T47D (cell line): Measurements from ENCODE around the gene CAMK2G.
"Not testable (repeated sequence)": the region's sequence is repeated elsewhere in the genome, so short reads cannot be mapped to it uniquely, and the experiment has no call there.

Source experiments
- DNase-seq, 2 experiments: peaks; one replicate each; pipeline versions ENCODE4 v3.0.0 to v3.0.0-alpha.2; 2011 to 2012; ENCODE audit warnings: low read depth in 1 of 2, low spot score in 1 of 2
- JUND ChIP-seq: IDR thresholded peaks from 2 replicates; pipeline ENCODE4 v1.6.1; 2012; ENCODE audit warnings: low read depth
- in situ Hi-C: cut with HindIII; loops from 2 replicates; pipeline ENCODE4 v1.10.0; 2016; ENCODE audit warnings: low sequenced_read_pairs, low pct_unique_long_range_greater_than_20kb

The CAMK2G gene

GRCh38 chr10:73791871-73792400 lies 82.4 kb downstream of the CAMK2G start:
- no peak for DNase-seq
- TF ChIP-seq JUND, result no peak

GRCh38 chr10:73790886-73791625 lies 83.3 kb downstream of the CAMK2G start:
- in situ Hi-C loops, result no loop called here

More at GRCh38 chr10:73791871-73792400, 82.4 kb downstream of the CAMK2G start:
- in situ Hi-C loops, result no loop called here

GRCh38 chr10:73789659-73790055 lies 84.7 kb downstream of the CAMK2G start:
- in situ Hi-C loops, result no loop called here
- no peak for DNase-seq
- no peak for TF ChIP-seq JUND

More at GRCh38 chr10:73790886-73791625, 83.3 kb downstream of the CAMK2G start:
- no peak for TF ChIP-seq JUND
- DNase-seq, result no peak

- in situ Hi-C loops, result no loop called here
Observed at GRCh38 chr10:73788864-73789658, 85.3 kb downstream of the CAMK2G start.

GRCh38 chr10:73787031-73787800 lies 87.1 kb downstream of the CAMK2G start:
- in situ Hi-C loops, DNase-seq: not testable (repeated sequence)

More at GRCh38 chr10:73788864-73789658, 85.3 kb downstream of the CAMK2G start:
- DNase-seq, result no peak
- no peak for TF ChIP-seq JUND

GRCh38 chr10:73786512-73786885 lies 87.9 kb downstream of the CAMK2G start:
- in situ Hi-C loops, result no loop called here
- TF ChIP-seq JUND, result no peak
- DNase-seq, result no peak

- no peak for TF ChIP-seq JUND
- DNase-seq, result peak; percentile 71 to 87
- in situ Hi-C loops, result no loop called here
Observed at GRCh38 chr10:73785721-73786511, 88.4 kb downstream of the CAMK2G start.

- no peak for TF ChIP-seq JUND
- in situ Hi-C loops, result no loop called here
- peak; percentile 97 to 98 for DNase-seq
Observed at GRCh38 chr10:73785211-73785720, 89.1 kb downstream of the CAMK2G start, which contains the start of gene ZSWIM8. Gene ZSWIM8 (plus strand): TSS chr10:73785606. CDS start chr10:73785879, 273 bp downstream.

GRCh38 chr10:73782749-73783085 lies 91.6 kb downstream of the CAMK2G start:
- no peak for DNase-seq
- in situ Hi-C loops, result no loop called here
- TF ChIP-seq JUND, result no peak

- TF ChIP-seq JUND, result no peak
- in situ Hi-C loops, result no loop called here
- peak; percentile 93 for DNase-seq
Observed at GRCh38 chr10:73781879-73782748, 92.2 kb downstream of the CAMK2G start, which contains the start of gene CHCHD1. Gene CHCHD1 (plus strand): TSS chr10:73782048. CDS start chr10:73782076, 28 bp downstream.

- DNase-seq, result no peak
- no peak for TF ChIP-seq JUND
- in situ Hi-C loops, result no loop called here
Observed at GRCh38 chr10:73781548-73781878, 92.8 kb downstream of the CAMK2G start.
